Activated CD4-positive, alpha-beta T cell treated with anti-CD3 and anti-CD28 coated beads for 36 hours (primary cell): Measurements from ENCODE around the gene PPP2R3B. TPM values are rescaled to one million over a fixed set of nuclear protein-coding genes. Genes with fewer than 3 reads are reported as not detected.
A peak's percentile ranks its signal among the peaks of the same experiment; 100 is the strongest.

Source experiments
- ATAC-seq: fragments of 200-7000 bp; cut with Tn5 transposase; one replicate; pipeline ENCODE4 v1.10.0; 2021; ENCODE audit warnings: mild to moderate bottlenecking, moderate library complexity
- CTCF ChIA-PET: fragments of 350-600 bp; sonication (Branson Sonifier 250); formaldehyde crosslinking; loops from one replicate; lab custom pipeline; 2021; ENCODE audit warnings: antibody characterized with exemption; lab: Charles Lee
- POLR2A ChIA-PET: fragments of 350-600 bp; sonication (Branson Sonifier 250); formaldehyde crosslinking; loops from one replicate; lab custom pipeline; 2021; ENCODE audit warnings: antibody characterized with exemption, inconsistent platforms; lab: Charles Lee
- DNase-seq: peaks from one replicate; pipeline ENCODE4 v3.0.0-alpha.2; 2020
- H3K27ac Mint-ChIP-seq: one replicate; pipeline ENCODE4 v1.8.0; 2021; ENCODE audit warnings: mixed read lengths
- H3K27me3 Mint-ChIP-seq: one replicate; pipeline ENCODE4 v1.8.0; 2021; ENCODE audit warnings: mixed read lengths
- H3K36me3 Mint-ChIP-seq: one replicate; pipeline ENCODE4 v1.8.0; 2021; ENCODE audit warnings: low read depth, mixed read lengths
- H3K4me1 Mint-ChIP-seq: one replicate; pipeline ENCODE4 v1.8.0; 2021; ENCODE audit warnings: mixed read lengths
- H3K4me3 Mint-ChIP-seq: one replicate; pipeline ENCODE4 v1.8.0; 2021; ENCODE audit warnings: mild to moderate bottlenecking, moderate library complexity, mixed read lengths
- H3K9me3 Mint-ChIP-seq: one replicate; pipeline ENCODE4 v1.8.0; 2021; ENCODE audit warnings: low read depth, mixed read lengths
- intact Hi-C, 2 experiments: fragments of 100-400 bp; cut with DNase I in 1 of 2; cut with micrococcal nuclease in 1 of 2; formaldehyde crosslinking; loops; one replicate each; pipeline versions ENCODE4 v1.14.2 to v1.15.1; 2022 to 2024; cut with DNase I, micrococcal nuclease
- total RNA-seq, 2 experiments: library from RNA; stranded (reverse); gene quantifications; one replicate each; pipeline ENCODE4 v1.2.3, GENCODE V29; 2021

PPP2R3B gene
- total RNA-seq, 2 experiments from 2014 or later: 23.3 to 26.8 TPM

DNA sequence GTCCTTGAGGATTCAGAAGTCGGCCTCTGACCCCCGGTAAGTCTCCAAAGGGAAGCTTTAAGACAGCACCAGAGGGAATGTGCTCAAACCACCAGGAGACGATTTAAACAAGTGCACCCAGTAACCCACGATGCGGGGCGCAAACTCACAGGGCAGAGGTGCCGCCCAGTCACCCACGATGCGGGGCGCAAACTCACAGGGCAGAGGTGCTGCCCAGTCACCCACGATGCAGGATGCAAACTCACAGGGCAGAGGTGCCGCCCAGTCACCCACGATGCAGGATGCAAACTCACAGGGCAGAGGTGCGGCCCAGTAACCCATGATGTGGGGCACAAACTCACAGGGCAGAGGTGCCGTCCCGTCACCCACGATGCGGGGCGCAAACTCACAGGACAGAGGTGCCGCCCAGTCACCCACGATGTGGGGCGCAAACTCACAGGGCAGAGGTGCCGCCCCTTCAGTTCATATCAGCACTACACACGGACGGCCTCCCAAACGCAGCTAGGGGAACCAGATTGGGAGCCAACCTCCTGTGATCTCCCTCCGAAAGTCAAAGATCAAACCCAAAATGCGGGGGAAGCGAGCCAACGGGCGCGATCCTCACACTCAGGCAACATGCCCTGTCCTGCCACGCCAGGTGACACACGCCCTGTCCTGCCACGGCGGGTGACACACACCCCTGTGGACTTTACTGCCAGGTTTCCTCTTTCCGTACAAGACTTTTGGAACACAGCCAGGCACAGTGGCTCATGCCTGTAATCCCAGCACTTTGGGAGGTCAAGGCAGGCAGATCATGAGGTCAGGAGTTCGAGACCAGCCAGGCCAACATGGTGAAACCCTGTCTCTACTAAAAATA, 11.3 kb downstream of the PPP2R3B start:
- ChIA-PET CTCF (no interaction called here), POLR2A (no interaction called here)
- Mint-ChIP-seq H3K36me3 (peaks cover 12% of the 10 kb centered on the region), H3K27ac (no peak overlapping the region), H3K4me1 (peaks cover 29% of the 10 kb centered on the region), H3K27me3 (peaks cover 36% of the 10 kb centered on the region), H3K4me3 (peak overlapping the region; percentile 66), H3K9me3 (no peaks in the 10 kb centered on the region)
- DNase-seq (no peak), ATAC-seq (no peak)
- intact Hi-C loops: no loop called here

DNA sequence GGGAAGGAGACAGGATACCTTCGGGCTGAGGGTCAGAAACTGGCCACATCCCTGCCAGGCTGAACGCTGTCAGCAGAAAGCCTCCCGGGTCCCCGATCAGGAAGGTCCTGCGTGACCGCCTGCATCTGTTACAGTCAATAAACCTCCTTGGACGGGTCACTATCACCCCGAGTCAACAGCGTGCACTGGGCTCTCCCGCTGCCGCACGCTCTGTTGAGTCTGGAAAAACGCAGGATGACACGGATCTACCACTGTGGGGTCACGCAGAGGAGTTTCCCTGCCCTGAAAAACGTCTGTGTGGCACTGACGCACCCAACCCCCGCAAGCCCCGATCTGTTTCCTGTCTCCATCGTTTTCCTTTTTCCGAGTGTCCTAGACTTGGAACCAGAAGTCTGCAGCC, 12.1 kb downstream of the PPP2R3B start:
- no peak for ATAC-seq
- Mint-ChIP-seq H3K27ac (peak overlapping the region; percentile 18), H3K4me1 (peaks cover 29% of the 10 kb centered on the region), H3K27me3 (peaks cover 36% of the 10 kb centered on the region), H3K9me3 (no peaks in the 10 kb centered on the region), H3K36me3 (peaks cover 12% of the 10 kb centered on the region), H3K4me3 (peak overlapping the region; percentile 66)
- ChIA-PET CTCF (no interaction called here), POLR2A (no interaction called here)
- DNase-seq: no peak
- intact Hi-C loops: no loop called here

DNA sequence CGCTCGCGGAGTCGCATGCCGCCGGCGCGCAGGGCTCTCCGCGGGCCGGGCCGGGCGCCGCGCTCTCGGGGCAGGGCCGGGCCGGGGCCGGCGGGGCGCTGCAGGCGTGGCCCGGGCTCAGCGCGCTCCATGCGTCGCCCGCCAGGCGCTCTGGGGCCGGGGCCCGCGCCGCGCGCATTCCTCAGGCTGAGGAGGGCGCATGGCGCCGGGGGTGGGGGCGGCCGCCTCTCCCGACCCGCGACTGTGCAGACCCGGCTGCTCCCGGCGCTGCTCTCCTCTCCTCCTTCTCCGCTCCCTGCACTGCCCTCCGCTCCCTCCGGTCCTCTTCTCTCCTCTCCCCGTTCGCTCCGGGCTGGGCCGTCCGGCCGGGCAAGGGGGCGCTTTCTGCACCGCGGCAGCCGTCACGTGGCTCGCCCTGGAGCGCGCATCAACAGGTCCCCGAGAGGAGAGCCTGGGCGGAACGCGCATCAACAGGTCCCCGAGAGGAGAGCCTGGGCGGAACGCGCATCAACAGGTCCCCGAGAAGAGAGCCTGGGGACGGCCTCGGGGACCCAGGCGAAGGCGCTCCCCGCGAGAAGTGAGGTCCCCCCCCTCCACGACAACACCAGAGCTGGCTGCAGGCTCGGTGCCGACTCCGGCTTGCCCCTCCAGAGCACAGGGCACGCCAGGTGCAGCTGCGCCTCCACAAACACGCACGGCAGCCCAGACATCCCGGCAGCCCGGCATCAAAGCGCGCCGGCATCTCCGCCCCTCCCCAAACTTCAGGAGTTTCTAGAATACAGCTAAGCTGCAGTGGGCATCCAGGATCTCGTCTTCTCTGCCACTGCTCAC, 12.9 kb downstream of the PPP2R3B start:
- Mint-ChIP-seq H3K4me1 (peaks cover 29% of the 10 kb centered on the region), H3K4me3 (peak overlapping the region; percentile 66), H3K9me3 (no peaks in the 10 kb centered on the region), H3K36me3 (peaks cover 12% of the 10 kb centered on the region), H3K27me3 (peaks cover 36% of the 10 kb centered on the region), H3K27ac (peak overlapping the region; percentile 18)
- DNase-seq (peak; percentile 60), ATAC-seq (peak; percentile 79)
- CTCF ChIA-PET: no interaction called here
- intact Hi-C loops: no loop called here
- POLR2A ChIA-PET: no interaction called here

DNA sequence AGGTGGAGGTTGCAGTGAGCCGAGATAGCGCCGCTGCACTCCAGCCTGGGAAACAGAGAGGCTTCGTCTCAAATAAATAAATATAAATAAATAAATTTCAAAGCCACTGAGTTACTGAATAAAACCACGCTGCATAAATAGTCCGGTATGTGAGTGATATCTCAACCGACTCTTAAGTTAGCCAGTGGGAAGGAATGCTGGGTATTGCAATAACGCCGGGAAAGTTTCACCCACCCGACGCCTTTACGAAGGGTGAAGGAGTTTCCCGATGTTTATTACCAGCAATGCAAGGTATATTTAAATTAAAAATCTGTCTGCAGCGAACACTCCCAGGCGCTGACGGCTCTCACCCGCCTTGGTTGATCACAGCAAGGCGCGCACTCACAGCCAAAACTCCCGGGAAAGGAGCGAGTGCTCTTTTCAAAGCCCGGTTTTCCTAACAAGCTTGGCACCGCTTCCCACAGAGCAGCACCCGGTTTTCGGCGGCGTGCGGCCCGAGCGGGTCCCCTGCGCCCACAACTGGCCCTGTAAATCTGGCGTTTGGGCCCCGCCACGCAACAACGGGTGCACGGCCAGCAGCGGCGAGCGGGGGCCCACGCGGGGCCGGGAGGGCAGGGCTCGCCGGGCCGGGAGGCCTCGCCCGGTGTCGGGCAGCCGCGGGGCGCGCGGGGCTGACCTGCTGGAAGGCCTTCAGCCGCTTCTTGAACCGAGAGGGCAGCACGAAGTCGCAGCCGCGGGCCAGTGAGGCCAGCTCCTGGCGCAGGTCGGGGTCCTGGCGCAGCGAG, 13.7 kb downstream of the PPP2R3B start:
- no peaks in the 10 kb centered on the region for H3K9me3 Mint-ChIP-seq
- CTCF ChIA-PET: no interaction called here
- H3K4me3 Mint-ChIP-seq: peak overlapping the region; percentile 68
- H3K27me3 Mint-ChIP-seq: peaks cover 36% of the 10 kb centered on the region
- DNase-seq (no peak), ATAC-seq (no peak)
- intact Hi-C loops: no loop called here
- peaks cover 11% of the 10 kb centered on the region for H3K36me3 Mint-ChIP-seq
- H3K4me1 Mint-ChIP-seq: peaks cover 25% of the 10 kb centered on the region
- H3K27ac Mint-ChIP-seq: no peak overlapping the region
- POLR2A ChIA-PET: no interaction called here

DNA sequence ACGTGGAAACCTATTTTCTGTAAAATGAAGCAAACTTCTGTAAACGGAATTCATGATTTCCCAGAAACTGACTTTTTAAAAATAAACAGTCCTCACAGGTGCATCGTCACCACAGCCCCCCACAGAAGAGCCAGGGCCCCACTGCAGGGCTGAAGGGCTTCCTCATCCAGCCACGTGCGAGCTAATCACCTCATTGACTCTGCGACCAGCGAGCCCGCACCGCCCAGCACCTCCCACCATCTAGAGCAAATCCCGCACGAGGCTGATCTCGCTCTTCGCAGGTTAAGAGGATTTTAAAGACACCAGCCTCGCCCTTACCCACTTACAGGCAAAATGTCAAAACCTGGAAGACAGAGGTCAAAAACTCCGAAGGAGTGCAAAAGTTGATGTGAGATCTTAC, 14.8 kb downstream of the PPP2R3B start:
- ChIA-PET CTCF (no interaction called here), POLR2A (no interaction called here)
- H3K4me3 Mint-ChIP-seq: peak overlapping the region; percentile 35
- no peak for DNase-seq
- peaks cover 36% of the 10 kb centered on the region for H3K27me3 Mint-ChIP-seq
- no peak for ATAC-seq
- intact Hi-C loops: no loop called here
- H3K27ac Mint-ChIP-seq: no peak overlapping the region
- no peaks in the 10 kb centered on the region for H3K9me3 Mint-ChIP-seq
- H3K36me3 Mint-ChIP-seq: peaks cover 10% of the 10 kb centered on the region
- H3K4me1 Mint-ChIP-seq: peaks cover 24% of the 10 kb centered on the region

DNA sequence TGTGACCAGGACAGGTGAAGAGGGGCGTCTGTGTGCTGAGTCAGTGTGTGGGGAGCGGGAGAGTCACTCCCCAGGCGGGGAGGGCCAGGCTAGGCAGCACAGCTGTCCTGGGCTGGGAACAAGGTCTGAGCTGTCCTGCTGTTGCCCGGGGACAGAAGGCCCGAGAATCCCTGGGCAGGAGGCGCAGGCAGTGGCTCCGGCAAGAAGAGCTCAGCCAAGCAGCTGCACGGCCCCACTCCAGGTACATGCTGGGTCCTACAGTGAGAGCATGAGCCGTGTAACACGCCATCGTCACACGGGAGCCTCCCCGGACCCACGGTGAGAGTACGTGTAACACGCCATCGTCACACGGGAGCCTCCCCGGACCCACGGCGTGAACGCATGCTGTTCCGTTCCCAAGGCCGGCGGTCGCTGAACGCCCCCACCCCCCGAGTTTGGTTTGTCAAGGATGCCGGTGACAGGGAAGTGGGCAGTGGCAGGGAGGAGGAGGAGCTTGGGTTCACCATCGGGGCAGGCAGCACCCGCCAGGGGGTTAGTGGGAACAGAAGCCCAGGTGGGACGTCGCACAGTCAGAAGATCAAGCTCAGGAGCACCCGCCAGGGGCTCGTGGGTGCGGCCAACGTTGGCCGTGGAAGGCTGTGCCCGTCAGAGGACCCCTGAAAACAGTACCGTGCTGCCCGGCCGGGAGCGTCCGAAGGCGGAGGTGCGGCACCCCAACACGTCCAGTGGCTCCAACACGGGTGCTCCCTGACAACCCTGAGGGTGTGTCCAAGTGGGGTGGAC, 15.6 kb downstream of the PPP2R3B start:
- Mint-ChIP-seq H3K4me1 (peaks cover 24% of the 10 kb centered on the region), H3K9me3 (no peaks in the 10 kb centered on the region), H3K27me3 (peaks cover 36% of the 10 kb centered on the region), H3K4me3 (no peak overlapping the region), H3K27ac (no peak overlapping the region), H3K36me3 (peaks cover 10% of the 10 kb centered on the region)
- DNase-seq (no peak), ATAC-seq (no peak)
- ChIA-PET CTCF (no interaction called here), POLR2A (no interaction called here)
- intact Hi-C loops: no loop called here

DNA sequence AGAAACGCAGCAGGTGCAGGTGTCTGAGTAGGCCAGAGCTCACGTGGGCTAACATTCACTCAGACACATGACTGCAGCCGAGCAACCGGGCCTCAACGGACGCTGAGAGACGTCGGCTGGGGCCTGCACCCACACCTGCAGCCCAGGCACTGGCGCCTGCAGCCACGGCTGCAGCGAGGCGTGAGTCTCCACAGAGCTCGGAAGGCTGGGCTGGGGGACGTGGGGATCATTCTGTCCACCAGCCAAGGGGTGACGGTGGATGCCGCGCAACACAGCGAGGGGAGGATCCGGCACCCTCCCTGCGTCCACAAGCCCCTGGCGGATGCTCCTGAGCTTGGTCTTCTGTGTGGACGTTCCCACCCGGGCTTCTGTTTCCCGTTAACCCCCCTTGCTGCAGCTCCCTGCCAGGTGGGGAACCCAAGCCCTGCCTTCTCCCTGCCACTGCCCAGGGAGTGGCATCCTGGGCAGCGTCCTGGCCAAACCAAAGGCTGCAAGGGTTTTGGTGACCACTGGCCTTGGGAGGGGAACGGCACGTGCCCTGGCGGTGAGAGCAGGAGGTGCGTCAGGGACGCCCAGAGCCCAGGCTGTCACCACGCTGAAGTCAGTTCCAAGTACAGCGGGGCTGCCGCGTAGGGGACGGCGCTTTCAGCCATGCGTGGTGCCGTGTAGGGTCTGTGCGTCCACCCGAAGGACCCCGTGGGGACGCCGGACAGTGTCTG, 16.3 kb downstream of the PPP2R3B start:
- no peak overlapping the region for H3K4me3 Mint-ChIP-seq
- peaks cover 10% of the 10 kb centered on the region for H3K36me3 Mint-ChIP-seq
- no peak for DNase-seq
- no peaks in the 10 kb centered on the region for H3K9me3 Mint-ChIP-seq
- H3K27me3 Mint-ChIP-seq: peaks cover 32% of the 10 kb centered on the region
- intact Hi-C loops: no loop called here
- H3K27ac Mint-ChIP-seq: no peak overlapping the region
- CTCF ChIA-PET: no interaction called here
- no peak for ATAC-seq
- H3K4me1 Mint-ChIP-seq: peaks cover 24% of the 10 kb centered on the region
- POLR2A ChIA-PET: no interaction called here

DNA sequence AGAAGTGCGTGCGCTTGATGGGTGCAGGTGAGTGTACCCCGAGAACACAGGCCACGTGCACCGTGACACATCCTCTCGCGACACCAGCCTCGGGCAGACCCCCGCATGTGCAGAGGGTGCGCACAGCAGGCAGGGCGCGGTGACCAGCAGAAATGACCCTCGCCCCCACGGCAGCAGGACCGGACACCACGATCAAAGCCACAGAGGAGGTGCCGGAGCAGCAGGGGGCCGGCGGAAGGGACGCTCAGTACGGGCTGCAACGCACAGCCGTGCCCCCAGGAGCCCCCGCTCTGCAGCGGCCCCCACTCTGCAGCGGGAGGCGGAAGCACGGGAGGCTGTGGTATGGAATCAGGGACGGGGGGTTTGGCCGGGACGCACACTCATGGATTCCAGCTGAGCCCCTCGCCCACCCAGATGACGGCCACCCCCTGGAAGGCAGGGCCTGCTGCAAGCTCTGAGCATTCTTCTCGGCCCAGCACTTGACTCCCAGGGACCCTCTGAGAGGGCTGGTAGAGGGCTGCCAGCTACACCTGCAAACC, 17.1 kb downstream of the PPP2R3B start:
- peaks cover 24% of the 10 kb centered on the region for H3K27me3 Mint-ChIP-seq
- ChIA-PET POLR2A (no interaction called here), CTCF (no interaction called here)
- H3K4me3 Mint-ChIP-seq: no peak overlapping the region
- intact Hi-C loops: no loop called here
- no peak for DNase-seq
- H3K27ac Mint-ChIP-seq: no peak overlapping the region
- H3K9me3 Mint-ChIP-seq: no peaks in the 10 kb centered on the region
- no peak for ATAC-seq
- peaks cover 10% of the 10 kb centered on the region for H3K36me3 Mint-ChIP-seq
- peaks cover 18% of the 10 kb centered on the region for H3K4me1 Mint-ChIP-seq

DNA sequence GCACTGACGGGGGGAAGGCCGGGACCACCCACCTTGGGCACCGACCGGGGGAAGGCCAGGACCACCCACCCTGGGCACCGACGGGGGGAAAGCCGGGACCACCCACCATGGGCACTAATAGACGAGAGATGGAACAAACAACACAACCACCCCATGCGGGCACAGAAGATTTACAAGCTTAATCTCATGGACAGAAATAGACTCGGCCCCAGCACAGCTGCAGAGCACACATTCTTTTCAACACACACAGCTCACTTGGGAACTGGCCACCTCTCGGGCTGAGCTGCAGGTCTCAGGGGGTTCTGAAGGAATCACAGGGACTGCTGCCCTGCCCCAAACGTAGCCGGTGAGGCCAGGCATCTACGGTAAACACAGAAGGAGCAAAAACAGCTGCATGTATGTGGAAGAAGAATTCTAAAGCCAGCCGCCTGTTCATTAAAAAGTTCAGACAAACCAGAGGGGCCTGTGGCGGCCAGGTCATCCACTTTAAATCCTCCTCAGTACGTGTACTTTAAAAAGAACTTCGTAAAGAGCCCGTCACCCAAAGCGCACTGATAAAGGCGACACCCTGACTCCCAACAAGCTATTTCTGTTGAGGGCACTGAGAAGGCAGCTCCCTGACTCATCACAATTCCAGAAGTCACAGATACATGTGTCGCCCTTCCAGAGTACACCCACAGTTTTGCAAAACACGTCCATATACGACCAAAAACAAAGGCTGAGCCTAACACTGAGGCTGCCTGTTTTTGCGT, 17.7 kb downstream of the PPP2R3B start:
- Mint-ChIP-seq H3K27me3 (peaks cover 19% of the 10 kb centered on the region), H3K4me3 (no peak overlapping the region), H3K36me3 (peaks cover 10% of the 10 kb centered on the region), H3K9me3 (no peaks in the 10 kb centered on the region), H3K27ac (no peak overlapping the region), H3K4me1 (peaks cover 13% of the 10 kb centered on the region)
- ATAC-seq (no peak), DNase-seq (no peak)
- intact Hi-C loops: no loop called here
- ChIA-PET POLR2A (no interaction called here), CTCF (no interaction called here)

DNA sequence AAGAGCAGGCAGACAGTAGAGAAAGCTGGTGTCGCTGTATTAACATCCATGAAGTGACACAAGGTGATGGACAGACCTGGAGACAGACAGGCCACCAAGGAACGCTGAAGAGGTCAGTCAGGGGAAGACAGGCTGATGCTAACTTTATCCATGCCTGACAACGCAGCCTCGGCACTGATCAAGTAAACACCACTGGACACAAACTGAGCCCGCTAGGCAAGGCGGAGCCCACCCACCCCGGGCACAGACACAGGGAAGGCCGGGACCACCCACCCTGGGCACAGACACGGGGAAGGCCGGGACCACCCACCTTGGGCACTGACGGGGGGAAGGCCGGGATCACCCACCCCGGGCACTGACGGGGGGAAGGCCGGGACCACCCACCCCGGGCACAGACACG, 18.8 kb downstream of the PPP2R3B start:
- ATAC-seq: no peak
- Mint-ChIP-seq H3K4me1 (peaks cover 11% of the 10 kb centered on the region), H3K36me3 (peaks cover 10% of the 10 kb centered on the region), H3K27ac (no peak overlapping the region), H3K4me3 (no peak overlapping the region), H3K9me3 (no peaks in the 10 kb centered on the region), H3K27me3 (peaks cover 15% of the 10 kb centered on the region)
- ChIA-PET POLR2A (no interaction called here), CTCF (no interaction called here)
- DNase-seq: no peak
- intact Hi-C loops: no loop called here
